ENCODE results near the gene TMEM132C.

The TMEM132C gene

DNA sequence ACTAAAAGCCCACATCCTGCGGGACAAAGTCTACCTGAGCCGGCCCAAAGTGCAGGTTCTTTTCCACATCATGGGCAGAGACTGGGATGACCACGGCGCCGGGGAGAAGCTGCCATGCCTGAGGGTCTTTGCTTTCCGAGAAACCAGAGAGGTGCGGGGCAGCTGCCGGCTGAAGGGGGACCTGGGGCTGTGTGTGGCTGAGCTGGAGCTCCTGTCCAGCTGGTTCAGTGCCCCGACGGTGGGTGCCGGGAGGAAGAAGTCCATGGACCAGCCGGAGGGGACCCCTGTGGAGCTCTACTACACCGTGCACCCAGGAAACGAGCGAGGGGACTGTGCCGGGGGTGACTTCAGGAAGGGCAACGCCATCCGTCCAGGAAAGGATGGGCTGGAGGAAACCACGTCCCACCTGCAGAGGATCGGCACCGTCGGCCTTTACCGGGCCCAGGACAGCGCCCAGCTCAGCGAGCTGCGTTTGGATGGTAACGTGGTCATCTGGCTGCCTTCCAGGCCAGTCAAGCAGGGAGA, 148.1 kb downstream of the TMEM132C start:
- no peak for DNase-seq (ENCODE audit: low spot score)

DNA sequence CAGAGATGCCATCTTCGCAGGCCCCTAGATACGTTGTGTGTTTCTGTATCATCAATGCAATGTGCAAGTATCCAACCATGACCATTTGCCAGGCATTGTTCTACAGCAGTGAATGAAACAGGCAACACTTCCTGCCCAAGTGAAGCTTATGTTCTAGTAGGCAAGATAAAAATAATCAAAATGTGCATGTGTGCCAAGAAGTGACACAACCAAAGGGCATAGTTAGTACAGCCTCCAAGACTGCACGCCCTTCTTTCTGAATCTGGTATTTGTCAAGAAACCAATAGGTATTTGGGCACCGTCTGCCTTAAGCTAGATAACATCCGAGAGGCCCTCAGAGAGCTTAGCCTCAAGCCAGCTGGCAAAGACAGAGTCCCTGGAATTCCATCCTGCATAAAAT, 152.0 kb downstream of the TMEM132C start:
- DNase-seq (ENCODE audit: low spot score) = no peak

- DNase-seq (ENCODE audit: low spot score) = no peak
Observed at GRCh38 chr12:128420163-128420562, 153.2 kb downstream of the TMEM132C start.

DNA sequence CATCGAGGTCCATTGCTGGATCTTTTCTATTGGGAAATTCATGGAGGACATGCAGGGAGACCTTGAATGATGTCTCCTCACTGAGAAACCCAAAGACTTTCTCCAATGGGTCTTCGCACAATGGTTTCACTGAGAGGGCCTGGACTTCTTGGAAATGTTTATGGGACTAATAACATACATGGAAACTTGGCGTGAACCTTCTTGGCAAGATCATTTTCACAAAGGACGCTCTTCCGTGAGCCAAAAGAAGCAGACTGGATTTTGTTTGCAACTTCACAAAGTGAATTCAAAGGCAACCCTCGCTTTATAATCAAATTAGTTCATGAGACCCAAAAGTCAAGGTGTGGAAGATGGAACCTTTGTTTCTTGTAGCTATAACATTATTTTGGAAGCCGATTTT, 154.4 kb downstream of the TMEM132C start:
- DNase-seq (ENCODE audit: low spot score) = no peak

DNA sequence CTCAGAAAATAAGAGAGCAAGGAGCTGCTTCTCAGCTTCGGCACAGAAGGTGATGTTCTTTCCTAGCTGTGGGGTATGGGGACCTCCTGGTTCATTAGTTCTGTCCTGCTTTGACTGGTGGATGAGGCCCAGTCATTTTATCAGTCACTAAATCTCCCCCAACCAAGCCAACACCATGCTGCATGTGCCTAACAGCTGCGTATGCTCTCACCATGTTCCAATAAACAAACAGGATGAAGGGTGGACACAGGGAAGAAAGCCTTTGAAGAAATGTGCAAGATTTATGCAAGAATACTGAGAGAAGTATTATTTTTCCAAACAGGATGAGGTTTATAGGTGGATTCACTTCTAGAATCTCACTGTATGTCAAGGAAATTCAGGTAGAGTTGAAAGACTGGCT, 156.2 kb downstream of the TMEM132C start:
- no peak for DNase-seq (ENCODE audit: low spot score)

GRCh38 chr12:128424931-128425431, 158.0 kb downstream of the TMEM132C start:
- DNase-seq (ENCODE audit: low spot score) = no peak

DNA sequence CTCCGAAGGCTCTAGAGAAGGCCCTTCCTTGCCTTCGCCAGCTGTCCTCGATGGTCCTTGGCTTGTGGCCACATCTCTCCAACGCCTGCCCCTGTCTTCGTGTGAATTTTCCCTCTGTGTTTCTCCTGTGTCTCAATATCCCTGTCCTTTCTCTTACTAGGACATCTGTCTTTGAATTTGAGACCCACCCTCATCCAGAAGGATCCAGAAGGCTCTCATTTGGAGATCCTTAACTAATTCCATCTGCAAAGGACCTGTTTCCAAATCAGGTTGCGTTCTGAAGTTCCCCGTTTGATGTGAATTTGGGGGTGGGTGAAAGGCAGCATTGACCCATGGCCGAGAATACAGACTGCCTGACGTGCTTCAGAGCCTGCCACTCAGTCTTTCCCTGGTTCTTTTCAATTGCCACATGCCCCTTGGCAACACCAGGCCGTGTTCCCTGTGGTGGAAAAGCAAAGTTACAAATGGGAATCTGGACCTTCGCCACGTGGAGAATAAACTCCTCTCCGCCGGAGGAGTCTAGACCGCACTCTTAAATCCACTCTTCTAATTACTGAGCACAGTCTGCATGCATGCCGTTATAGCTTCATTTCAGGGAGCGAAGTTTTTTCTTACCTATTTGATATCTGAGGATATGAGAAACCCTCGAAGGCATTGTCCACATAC, 158.8 kb downstream of the TMEM132C start:
- DNase-seq (ENCODE audit: low spot score) = no peak

DNA sequence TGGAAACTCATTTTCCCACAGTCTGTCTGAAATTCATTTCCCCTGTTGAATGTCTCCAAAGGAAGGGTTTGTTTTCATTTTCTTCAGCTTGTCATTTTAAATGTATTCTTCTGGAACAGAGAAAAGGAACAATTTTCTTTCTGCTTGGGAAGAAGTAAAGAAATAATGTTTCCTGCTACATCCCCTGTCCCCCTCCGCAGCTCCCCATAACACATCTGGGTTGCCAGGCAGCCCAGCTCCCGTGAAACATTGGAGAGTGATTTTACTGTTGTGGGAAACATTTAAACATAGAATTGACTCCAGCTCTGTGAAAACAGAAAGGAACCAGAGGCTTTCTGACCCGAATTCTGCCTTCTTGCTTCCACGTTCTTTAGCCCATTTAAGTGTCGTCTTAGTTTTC, 159.5 kb downstream of the TMEM132C start:
- DNase-seq (ENCODE audit: low spot score) = no peak

DNA sequence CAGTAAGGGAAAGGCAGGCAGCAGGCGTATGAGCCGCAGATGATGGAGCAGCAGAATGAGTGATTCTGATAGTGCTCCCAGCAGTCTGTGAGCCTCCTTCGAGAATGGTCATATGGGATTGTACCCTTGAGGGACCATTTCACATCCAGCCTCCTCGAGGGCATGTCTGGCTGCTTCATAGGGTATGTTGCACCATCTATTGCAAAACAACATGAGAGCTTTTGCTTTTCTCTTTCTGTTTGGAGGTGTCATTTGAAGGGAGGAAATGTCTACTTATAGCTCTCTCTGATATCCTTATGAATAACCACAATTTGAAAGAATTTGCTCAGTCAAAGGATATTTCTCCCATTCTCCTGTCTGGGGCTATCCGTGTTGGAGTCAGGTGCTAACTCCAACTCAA, 172.8 kb downstream of the TMEM132C start:
- no peak for DNase-seq (ENCODE audit: low spot score)

DNA sequence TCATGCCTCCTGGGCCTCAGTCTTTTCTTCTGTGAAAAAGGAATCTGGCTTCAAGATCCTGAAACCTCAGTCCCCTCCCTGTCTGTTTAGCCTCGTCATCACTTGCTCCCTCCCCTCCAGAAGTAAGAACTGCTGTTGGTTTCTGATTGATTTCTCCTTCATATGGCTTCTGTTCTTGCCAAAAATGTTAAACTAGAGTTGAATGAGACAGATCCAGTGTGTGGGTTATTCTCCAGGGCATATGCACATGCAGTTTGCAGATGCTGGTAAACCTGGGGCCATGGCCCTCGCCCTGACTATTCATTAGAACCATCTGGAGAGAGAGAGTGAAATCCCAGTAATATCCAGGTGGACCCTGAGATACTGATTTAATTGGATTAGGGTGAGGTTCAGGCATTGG, 175.1 kb downstream of the TMEM132C start:
- DNase-seq (ENCODE audit: low spot score) = no peak

DNA sequence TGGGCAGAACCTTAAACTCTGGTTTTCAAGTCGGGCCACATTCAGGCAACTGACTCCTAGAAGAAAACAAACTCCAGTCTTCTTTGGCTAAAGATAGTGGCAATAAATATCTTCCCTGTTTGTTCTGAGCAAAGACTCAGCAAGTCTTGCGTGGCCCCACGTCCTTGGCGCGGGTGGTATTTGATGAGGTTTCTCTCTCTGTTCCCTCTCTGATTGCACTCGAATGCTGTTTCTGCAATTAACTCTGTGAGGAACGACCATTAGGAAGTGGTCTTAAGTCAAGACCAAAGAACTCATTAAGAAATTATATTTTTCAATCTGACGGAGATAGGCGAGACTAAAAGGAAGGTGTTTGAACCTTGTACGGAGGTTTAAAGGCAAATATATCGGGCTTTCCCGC, 177.6 kb downstream of the TMEM132C start:
- no peak for DNase-seq (ENCODE audit: low spot score)

- DNase-seq (ENCODE audit: low spot score) = no peak
Observed at GRCh38 chr12:128445415-128446127, 178.6 kb downstream of the TMEM132C start.

- DNase-seq (ENCODE audit: low spot score) = peak; percentile 24
Observed at GRCh38 chr12:128449146-128449894, 182.3 kb downstream of the TMEM132C start.

DNA sequence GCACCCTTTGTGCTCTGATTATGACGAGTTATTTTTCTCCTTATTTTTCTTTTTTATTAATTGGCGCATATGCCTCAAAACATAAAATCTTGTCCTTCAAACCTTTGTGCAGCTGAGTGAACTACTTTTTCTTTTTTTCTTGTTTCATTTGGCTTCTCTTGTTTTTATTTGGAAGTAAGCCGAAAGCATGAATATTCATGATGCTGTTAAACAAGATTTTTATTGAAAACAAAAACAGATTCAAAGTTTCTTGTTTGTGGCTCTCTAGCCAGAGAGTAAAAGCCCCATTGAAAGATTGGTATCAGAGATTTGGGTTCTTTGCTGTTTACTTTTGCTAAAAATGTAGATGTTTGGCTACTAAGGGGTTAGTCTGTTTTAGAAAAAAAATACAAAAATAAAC, 183.8 kb downstream of the TMEM132C start:
- no peak for DNase-seq (ENCODE audit: low spot score)

GRCh38 chr12:128455851-128456250, 188.9 kb downstream of the TMEM132C start:
- no peak for DNase-seq (ENCODE audit: low spot score)

DNA sequence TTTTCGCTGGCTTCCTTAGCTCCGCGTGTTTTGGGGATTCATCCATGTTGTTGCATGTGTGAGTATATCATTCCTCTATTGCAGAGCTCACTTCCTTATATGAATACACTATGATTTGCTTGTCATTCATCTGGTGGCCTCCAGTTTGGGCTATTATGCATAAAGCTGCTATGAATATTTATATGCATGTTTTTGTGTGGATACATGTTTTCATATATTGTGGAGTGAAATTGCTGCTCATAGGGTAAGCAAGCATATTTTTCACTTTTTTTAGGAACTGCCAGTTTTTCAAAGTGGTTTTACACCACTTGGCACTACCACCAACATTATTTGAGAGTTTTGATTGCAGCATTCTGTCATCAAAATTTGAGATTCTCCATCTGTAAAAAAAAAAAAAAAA, 190.0 kb downstream of the TMEM132C start:
- DNase-seq (ENCODE audit: low spot score) = no peak

- DNase-seq (ENCODE audit: low spot score) = no peak
Observed at GRCh38 chr12:128458301-128458974, 191.5 kb downstream of the TMEM132C start.

GRCh38 chr12:128459067-128459466, 192.1 kb downstream of the TMEM132C start:
- no peak for DNase-seq (ENCODE audit: low spot score)

- DNase-seq (ENCODE audit: low spot score) = no peak
Observed at GRCh38 chr12:128463881-128464280, 196.9 kb downstream of the TMEM132C start.

DNA sequence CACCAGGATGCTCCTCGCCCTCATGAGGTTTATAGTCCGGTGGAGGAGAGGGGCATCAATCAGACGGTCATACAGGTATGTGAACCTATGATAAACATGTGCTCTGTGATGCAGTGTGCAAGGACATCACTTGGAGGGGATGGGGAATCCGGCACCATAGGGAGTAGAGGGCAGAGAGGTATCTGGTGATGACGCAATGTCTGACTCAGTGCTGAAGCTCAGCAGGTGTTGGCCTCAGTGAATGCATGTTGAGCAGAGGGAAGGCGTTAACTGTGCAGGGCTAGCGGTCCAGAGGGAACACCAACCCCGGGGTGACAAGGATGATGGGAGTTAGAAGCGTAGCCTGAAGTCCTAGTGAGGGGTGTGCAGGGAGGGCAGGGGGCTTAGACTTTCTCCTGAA, 200.9 kb downstream of the TMEM132C start:
- DNase-seq (ENCODE audit: low spot score) = no peak

DNA sequence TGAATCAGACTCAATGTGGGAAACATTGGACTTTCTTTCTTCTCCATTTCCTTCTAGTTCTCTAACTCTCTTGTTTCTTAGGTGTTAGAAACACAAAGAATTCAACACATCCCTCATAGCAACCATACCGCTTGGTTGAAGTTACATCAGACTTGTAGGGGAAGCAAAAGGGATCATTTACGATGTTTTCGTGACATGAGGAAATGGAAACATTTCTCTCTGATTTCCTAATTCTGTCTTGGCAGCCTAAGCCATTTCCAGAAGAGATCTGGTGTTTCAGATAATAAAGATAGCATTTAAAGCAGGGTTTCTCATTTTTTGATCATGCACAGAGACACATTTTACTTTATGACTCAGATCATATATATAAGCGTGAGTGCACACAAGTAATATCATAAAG, 202.0 kb downstream of the TMEM132C start:
- no peak for DNase-seq (ENCODE audit: low spot score)

DNA sequence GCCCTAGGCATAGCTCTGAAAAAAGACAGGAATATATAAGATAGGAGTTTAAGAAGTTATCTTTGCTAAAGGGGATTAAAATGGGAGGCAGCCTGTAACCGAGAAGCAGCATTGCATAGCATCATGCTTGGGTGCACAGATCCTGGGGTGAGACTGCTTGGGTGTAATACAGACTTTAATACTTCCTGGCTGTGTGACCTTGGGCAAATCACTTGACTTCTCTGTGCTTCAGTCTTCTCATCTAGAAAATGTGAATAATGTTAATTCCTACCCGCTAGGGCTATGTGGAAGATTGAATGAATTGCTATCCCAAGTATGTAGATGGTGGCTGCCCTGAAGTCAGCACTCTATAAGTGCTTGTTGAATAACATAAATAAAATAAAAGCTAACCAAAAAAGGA, 204.5 kb downstream of the TMEM132C start:
- no peak for DNase-seq (ENCODE audit: low spot score)
